Measurements from ENCODE around the gene LRMDA.

GRCh38 chr10:75511011-75511410 is 79.6 kb downstream of the LRMDA start:
- no peak for TF ChIP-seq CTCF (IDR thresholded peaks at IDR 0.05)
- no peak for TF ChIP-seq EP300 (IDR thresholded peaks at IDR 0.05)

Measured in tibial nerve (tissue), 4 donors.